Measurements from ENCODE around the gene CENPU. TPM values are rescaled to one million over a fixed set of nuclear protein-coding genes. Genes with fewer than 3 reads are reported as not detected.

The CENPU gene
- total RNA-seq, 1 donor, result 16.8 TPM

GRCh38 chr4:184713887-184714286 is 20.0 kb downstream of the CENPU start:
- TF ChIP-seq, protein P1, sequence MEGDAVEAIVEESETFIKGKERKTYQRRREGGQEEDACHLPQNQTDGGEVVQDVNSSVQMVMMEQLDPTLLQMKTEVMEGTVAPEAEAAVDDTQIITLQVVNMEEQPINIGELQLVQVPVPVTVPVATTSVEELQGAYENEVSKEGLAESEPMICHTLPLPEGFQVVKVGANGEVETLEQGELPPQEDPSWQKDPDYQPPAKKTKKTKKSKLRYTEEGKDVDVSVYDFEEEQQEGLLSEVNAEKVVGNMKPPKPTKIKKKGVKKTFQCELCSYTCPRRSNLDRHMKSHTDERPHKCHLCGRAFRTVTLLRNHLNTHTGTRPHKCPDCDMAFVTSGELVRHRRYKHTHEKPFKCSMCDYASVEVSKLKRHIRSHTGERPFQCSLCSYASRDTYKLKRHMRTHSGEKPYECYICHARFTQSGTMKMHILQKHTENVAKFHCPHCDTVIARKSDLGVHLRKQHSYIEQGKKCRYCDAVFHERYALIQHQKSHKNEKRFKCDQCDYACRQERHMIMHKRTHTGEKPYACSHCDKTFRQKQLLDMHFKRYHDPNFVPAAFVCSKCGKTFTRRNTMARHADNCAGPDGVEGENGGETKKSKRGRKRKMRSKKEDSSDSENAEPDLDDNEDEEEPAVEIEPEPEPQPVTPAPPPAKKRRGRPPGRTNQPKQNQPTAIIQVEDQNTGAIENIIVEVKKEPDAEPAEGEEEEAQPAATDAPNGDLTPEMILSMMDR (IDR thresholded peaks at IDR 0.05; ENCODE audit: insufficient read depth, low read depth, low read length), result no peak
- no peak overlapping the region for H3K4me3 ChIP-seq (ENCODE audit: low read depth, low read length)
- no peak for DNase-seq (ENCODE audit: low read depth)

DNA sequence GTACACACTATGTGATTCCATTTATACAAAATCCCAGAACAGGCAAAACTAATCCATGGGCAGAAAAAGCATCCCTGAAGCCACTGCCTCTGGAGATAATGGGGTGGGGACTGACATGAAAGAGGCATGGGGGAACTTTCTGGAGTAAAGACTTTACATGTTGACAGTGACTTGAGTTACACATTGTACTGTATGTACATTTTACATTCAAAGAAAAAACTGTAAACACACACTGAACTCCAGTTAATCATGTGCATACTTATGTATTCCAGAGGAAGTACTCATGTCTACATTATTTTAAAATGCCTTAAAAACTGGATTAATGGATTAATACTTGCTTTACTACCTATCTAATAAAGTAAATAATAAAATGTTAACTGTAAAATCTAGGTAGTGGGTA is 21.6 kb downstream of the CENPU start:
- TF ChIP-seq, protein P1 (IDR thresholded peaks at IDR 0.05; ENCODE audit: insufficient read depth, low read depth, low read length), result no peak
- DNase-seq (ENCODE audit: low read depth), result no peak
- H3K4me3 ChIP-seq (ENCODE audit: low read depth, low read length), result no peak overlapping the region

- H3K4me3 ChIP-seq (ENCODE audit: low read depth, low read length), result no peak overlapping the region
- TF ChIP-seq, protein P1 (IDR thresholded peaks at IDR 0.05; ENCODE audit: insufficient read depth, low read depth, low read length), result no peak
- no peak for DNase-seq (ENCODE audit: low read depth)
Observed at GRCh38 chr4:184706453-184706852, 27.4 kb downstream of the CENPU start.

- TF ChIP-seq, protein P1 (IDR thresholded peaks at IDR 0.05; ENCODE audit: insufficient read depth, low read depth, low read length), result no peak
Observed at GRCh38 chr4:184705692-184706091, 28.2 kb downstream of the CENPU start.

GRCh38 chr4:184702114-184702513 is 31.8 kb downstream of the CENPU start:
- H3K4me3 ChIP-seq (ENCODE audit: low read depth, low read length), result no peak overlapping the region
- TF ChIP-seq, protein P1 (IDR thresholded peaks at IDR 0.05; ENCODE audit: insufficient read depth, low read depth, low read length), result no peak
- no peak for DNase-seq (ENCODE audit: low read depth)

More at GRCh38 chr4:184705692-184706091, 28.2 kb downstream of the CENPU start:
- no peak overlapping the region for H3K4me3 ChIP-seq (ENCODE audit: low read depth, low read length)
- no peak for DNase-seq (ENCODE audit: low read depth)

GRCh38 chr4:184699941-184700340 is 34.0 kb downstream of the CENPU start:
- H3K4me3 ChIP-seq (ENCODE audit: low read depth, low read length), result no peak overlapping the region
- peak; percentile 23 for DNase-seq (ENCODE audit: low read depth)
- TF ChIP-seq, protein P1 (IDR thresholded peaks at IDR 0.05; ENCODE audit: insufficient read depth, low read depth, low read length), result no peak

GRCh38 chr4:184697956-184698355 is 35.9 kb downstream of the CENPU start:
- no peak for DNase-seq (ENCODE audit: low read depth)
- no peak overlapping the region for H3K4me3 ChIP-seq (ENCODE audit: low read depth, low read length)
- TF ChIP-seq, protein P1 (IDR thresholded peaks at IDR 0.05; ENCODE audit: insufficient read depth, low read depth, low read length), result no peak
